K562 (cell line): ENCODE data around the gene ZNF597. TPM values are rescaled to one million over a fixed set of nuclear protein-coding genes. Genes with fewer than 3 reads are reported as not detected.
A peak's percentile ranks its signal among the peaks of the same experiment; 100 is the strongest.

Source experiments
- ATAC-seq: fragments of 200-7000 bp; cut with Tn5 transposase; 3 replicates; pipeline ENCODE4 v1.9.1; 2020; ENCODE audit warnings: moderate library complexity
- BruUV-seq: library from RNA; stranded (reverse); fragments of 400-500 nt; replicated peaks from 2 replicates; lab custom pipeline; 2021; lab: Mats Ljungman, UMichigan
- CTCF ChIA-PET: fragments of 300-600 bp; formaldehyde crosslinking; extraction: SDS; loops from one replicate; lab custom pipeline; 2021; ENCODE audit warnings: low intra/inter-chr PET ratio; lab: Yijun Ruan, JAX
- POLR2A ChIA-PET: fragments of 300-600, 350-650 bp; sonication (Branson Sonifier 250); formaldehyde crosslinking; extraction: SDS; loops from one replicate; lab custom pipeline; 2021; ENCODE audit warnings: antibody characterized with exemption, inconsistent platforms; lab: Yijun Ruan, JAX
- DNase-seq, 4 experiments: peaks; one replicate each; pipeline versions ENCODE4 v3.0.0 to v3.0.0-alpha.2; 2011 to 2018; ENCODE audit warnings: low spot score in 3 of 4, mixed read lengths in 3 of 4; ENCODE audit errors: extremely low read depth in 1 of 4
- FAIRE-seq: peaks from 2 replicates; lab custom pipeline; 2011; peaks lifted over from hg19 to GRCh38; lab: Jason Lieb, UNC
- H2AFZ ChIP-seq: 2 replicates; pipeline ENCODE4 v1.6.0; 2011; ENCODE audit warnings: low read depth, low read length, control low read depth, inconsistent platforms
- H3K27ac ChIP-seq: fragments of 200-600 bp; 3 replicates; pipeline ENCODE4 v1.8.0; 2011; ENCODE audit warnings: low read depth, mild to moderate bottlenecking, control low read depth, inconsistent platforms, low read length, moderate library complexity, mixed read lengths; ENCODE audit errors: extremely low read depth
- H3K27me3 ChIP-seq, 2 experiments: fragments of 300-600 bp in 1 of 2; 2 replicates in 1 of 2; 3 replicates in 1 of 2; pipeline versions ENCODE4 v1.6.0 to v1.8.0; 2011; ENCODE audit warnings: inconsistent platforms in 2 of 2, low read length in 2 of 2, mild to moderate bottlenecking in 1 of 2, mixed read lengths in 1 of 2, moderate library complexity in 1 of 2; ENCODE audit not compliant: control insufficient read depth in 2 of 2, insufficient read depth in 2 of 2
- H3K36me3 ChIP-seq: fragments of 300-600 bp; 3 replicates; pipeline ENCODE4 v1.8.0; 2011; ENCODE audit warnings: mild to moderate bottlenecking, low read length, inconsistent platforms; ENCODE audit not compliant: control insufficient read depth, insufficient read depth
- H3K4me1 ChIP-seq, 2 experiments: fragments of 200-600 bp in 1 of 2; replicated peaks in 1 of 2; 2 replicates in 1 of 2; 3 replicates in 1 of 2; pipeline versions ENCODE4 v1.5.1 to v1.8.0; 2011; ENCODE audit warnings: inconsistent platforms in 2 of 2, low read length in 2 of 2, mild to moderate bottlenecking in 1 of 2, mixed read lengths in 1 of 2, moderate library complexity in 1 of 2; ENCODE audit not compliant: control insufficient read depth in 2 of 2, insufficient read depth in 2 of 2
- H3K4me2 ChIP-seq: 2 replicates; pipeline ENCODE4 v1.6.1; 2011; ENCODE audit warnings: low read length, control low read depth, inconsistent platforms, mixed read lengths; ENCODE audit not compliant: insufficient read depth
- H3K4me3 ChIP-seq: fragments of 200-600 bp; sonication (generic), shearing (Covaris generic); 2 replicates; pipeline ENCODE4 v1.5.1; 2016; ENCODE audit warnings: control low read depth, inconsistent platforms
- H3K79me2 ChIP-seq: fragments of 200-600 bp; 3 replicates; pipeline ENCODE4 v1.8.0; 2011; ENCODE audit warnings: low read length, inconsistent platforms; ENCODE audit not compliant: control insufficient read depth, insufficient read depth
- H3K9ac ChIP-seq, 2 experiments: 2 replicates each; pipeline versions ENCODE4 v1.6.0 to v1.6.1; 2011; ENCODE audit warnings: low read depth in 2 of 2, low read length in 2 of 2, control low read depth in 1 of 2, inconsistent platforms in 1 of 2, mild to moderate bottlenecking in 1 of 2, mixed read lengths in 1 of 2; ENCODE audit not compliant: insufficient read depth in 1 of 2
- H3K9me1 ChIP-seq: one replicate; pipeline ENCODE4 v1.6.0; 2011; ENCODE audit warnings: inconsistent platforms, mild to moderate bottlenecking, low read length, moderate library complexity; ENCODE audit not compliant: control insufficient read depth, insufficient read depth
- H3K9me3 ChIP-seq: replicated peaks from 2 replicates; pipeline ENCODE4 v1.5.1; 2011; ENCODE audit warnings: low read depth, low read length, inconsistent platforms; ENCODE audit not compliant: control insufficient read depth, insufficient read depth
- H4K20me1 ChIP-seq: replicated peaks from 2 replicates; pipeline ENCODE4 v1.6.1; 2011; ENCODE audit warnings: low read length, inconsistent platforms, mixed read lengths; ENCODE audit not compliant: control insufficient read depth, insufficient read depth
- FOXK2 ChIP-seq, 2 experiments: fragments of 450-650 bp; IDR thresholded peaks in 1 of 2; conservative IDR thresholded peaks in 1 of 2; 2 replicates each; pipeline ENCODE4 v1.6.1; 2016; ENCODE audit warnings: low read depth in 2 of 2, mild to moderate bottlenecking in 1 of 2
- JUNB ChIP-seq: fragments of 450-650 bp; formaldehyde crosslinking; conservative IDR thresholded peaks from 2 replicates; pipeline ENCODE4 v1.4.0; 2020; ENCODE audit warnings: mild to moderate bottlenecking
- MEF2D ChIP-seq: conservative IDR thresholded peaks from 2 replicates; pipeline ENCODE4 v1.6.1; 2016; ENCODE audit warnings: low read depth, missing genetic modification characterization, missing compliant biosample characterization
- MYNN ChIP-seq, 2 experiments: sonication (generic); formaldehyde crosslinking in 1 of 2; IDR thresholded peaks; 2 replicates each; pipeline versions ENCODE4 v1.5.0 to v1.6.1; 2016 to 2020; ENCODE audit warnings: antibody characterized with exemption in 1 of 2, missing genetic modification reagents in 1 of 2
- POLR2G ChIP-seq: fragments of 200-400 bp; formaldehyde crosslinking; IDR thresholded peaks from 2 replicates; pipeline ENCODE4 v1.6.1; 2017; ENCODE audit warnings: low read depth, mild to moderate bottlenecking, antibody characterized with exemption, low read length, moderate library complexity
- RAD51 ChIP-seq: fragments of 450-650 bp; IDR thresholded peaks from 2 replicates; pipeline ENCODE4 v1.7.1; 2016; ENCODE audit warnings: low read depth, mild to moderate bottlenecking, borderline replicate concordance
- ZC3H11A ChIP-seq: IDR thresholded peaks from 2 replicates; pipeline ENCODE4 v1.6.1; 2012; ENCODE audit warnings: low read depth, low read length, improper control_type of control experiment
- ZFP36 ChIP-seq: fragments of 150-350 bp; IDR thresholded peaks from 2 replicates; pipeline ENCODE4 v1.6.1; 2018; ENCODE audit warnings: low read length, low read depth; ENCODE audit not compliant: partially characterized antibody
- ZKSCAN1 ChIP-seq: fragments of 150-350 bp; IDR thresholded peaks from 2 replicates; pipeline ENCODE4 v1.6.1; 2016; ENCODE audit warnings: low read depth, low read length
- ZNF134 ChIP-seq: fragments of 250-450 bp; sonication (Bioruptor Pico); conservative IDR thresholded peaks from 2 replicates; pipeline ENCODE4 v1.4.0; 2020
- ZNF707 ChIP-seq: fragments of 250-450 bp; sonication (Bioruptor Pico); conservative IDR thresholded peaks from 2 replicates; pipeline ENCODE4 v1.8.0; 2022; ENCODE audit warnings: inconsistent platforms, mild to moderate bottlenecking, moderate library complexity
- ZZZ3 ChIP-seq: fragments of 450-650 bp; IDR thresholded peaks from 2 replicates; pipeline ENCODE4 v1.6.1; 2016; ENCODE audit warnings: antibody characterized with exemption, mild to moderate bottlenecking, moderate library complexity
- WGBS: fragments of 100-300 bp; shearing (Covaris generic); methylation state at CpG from one replicate; pipeline ENCODE4 v1.1.6; 2016; ENCODE audit warnings: low coverage, mixed read lengths; ENCODE audit not compliant: insufficient coverage; ENCODE audit errors: missing lambda C conversion rate; 5-methylcytosine and 5-hydroxymethylcytosine counted together
- in situ Hi-C: fragments of 300-500 bp; cut with MboI; formaldehyde crosslinking; loops from 4 replicates; pipeline ENCODE4 v1.15.0; 2018; ENCODE audit warnings: inconsistent platforms, mixed read lengths
- intact Hi-C: fragments of 100-400 bp; cut with micrococcal nuclease; formaldehyde crosslinking; loops from 2 replicates; pipeline ENCODE4 v1.14.2; 2022
- polyA plus RNA-seq, 8 experiments: library from polyadenylated mRNA; depleted of rRNA in 4 of 8; stranded (reverse) in 5 of 8; unstranded in 3 of 8; fragments of >200 nt; fragmentation: Nextera tagmentation in 2 of 8; fragmentation: Illumina TruSeq in 1 of 8; extraction: Ambion mirVana in 2 of 8; extraction: Trizol in 1 of 8; gene quantifications; 2 replicates each; pipeline versions ENCODE4 v1.2.1 to v1.2.3, GENCODE V29; 2011 to 2014; ENCODE audit warnings: inconsistent platforms in 1 of 8, missing spikeins in 1 of 8
- total RNA-seq, 7 experiments: library from RNA; depleted of rRNA in 6 of 7; stranded (reverse); fragments of >200 nt in 6 of 7; fragmentation: Illumina TruSeq in 2 of 7; extraction: Trizol in 2 of 7; gene quantifications; 2 replicates each; pipeline versions ENCODE4 v1.2.1 to v1.2.3, GENCODE V29; 2011 to 2021; ENCODE audit warnings: low replicate concordance in 1 of 7
- TF ChIP-seq, protein P1 (sequence below): sonication (generic); IDR thresholded peaks from 2 replicates; pipeline ENCODE4 v1.6.1; 2016

ZNF597 gene
- total and polyA plus RNA-seq, 9 of the 15 experiments (the other 6 are each of a cell fraction or from before 2014, with no cell fraction given), result 0.14 to 0.68 (median 0.42) TPM

DNA sequence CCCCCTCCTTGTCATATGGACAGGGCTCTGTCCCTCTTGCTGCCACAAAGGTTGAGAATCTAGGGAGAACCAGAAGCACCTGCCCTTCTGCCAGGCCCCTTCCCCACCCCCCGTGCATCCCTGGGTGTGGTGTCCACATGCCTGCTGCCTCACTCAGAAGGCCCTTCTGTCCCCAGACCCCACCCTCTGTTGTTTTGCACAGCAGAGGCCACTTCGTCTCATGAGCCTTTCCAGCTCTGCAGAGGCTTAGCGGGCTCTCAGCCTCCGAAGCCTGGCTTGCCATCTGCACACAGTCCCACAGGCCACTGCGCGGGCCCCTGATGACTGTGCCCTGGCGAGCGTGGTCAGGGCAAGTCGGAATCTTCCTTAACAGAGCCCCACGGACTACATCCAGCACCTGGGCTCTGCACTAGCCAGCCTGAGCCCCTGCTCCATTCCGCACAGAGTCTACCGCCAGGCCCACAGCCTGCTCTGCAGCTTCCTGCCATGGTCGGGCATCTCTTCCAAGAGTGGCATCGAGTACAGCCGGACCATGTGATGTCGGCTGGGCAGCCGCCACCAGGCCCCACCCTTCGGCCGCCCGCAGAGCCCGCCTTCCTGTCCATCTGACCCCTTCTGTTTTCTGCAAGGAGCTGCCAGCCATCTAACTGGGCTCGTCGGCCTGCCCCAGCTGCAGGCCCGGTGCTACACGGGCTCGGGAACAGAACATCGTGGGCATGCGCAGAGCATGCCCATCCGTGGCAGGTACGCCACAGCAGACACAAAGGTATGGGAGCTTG lies 41.2 kb upstream of the ZNF597 start:
- in situ Hi-C loops, result no loop called here
- H3K27me3 ChIP-seq, result no peaks in the 10 kb centered on the region
- ATAC-seq (no peak), FAIRE-seq (no peak), DNase-seq (no peak)
- no peak overlapping the region for H3K4me2 ChIP-seq
- ChIA-PET CTCF (no interaction called here), POLR2A (interaction anchor here (0.6 kb wide), 1 partner anchor 11 kb away, joined by 3 read pairs; the partner anchor contains the start of gene C16orf90)
- H3K9me3 ChIP-seq, result no peaks in the 10 kb centered on the region
- no peak overlapping the region for H3K27ac ChIP-seq
- intact Hi-C loops, result no loop called here
- H3K36me3 ChIP-seq, result peaks cover 61% of the 10 kb centered on the region
- H3K4me1 ChIP-seq, result peaks cover 7 to 47% of the 10 kb centered on the region in 2 experiments; a peak in 4 of 5 replicates
- H3K4me3 ChIP-seq, result no peak overlapping the region
- H3K9ac ChIP-seq, result no peak overlapping the region
- TF ChIP-seq ZFP36, result no peak
- peak; percentile 60 for TF ChIP-seq POLR2G
- no peak for TF ChIP-seq ZZZ3
- WGBS, result 92% methylated on average over 27 of the region's 30 CpGs
- H3K79me2 ChIP-seq, result no peaks in the 10 kb centered on the region
- BruUV-seq, result no TSS peak
- no peaks in the 10 kb centered on the region; the same call in 1 of the 2 replicates for H4K20me1 ChIP-seq
- no peak overlapping the region for H2AFZ ChIP-seq
- peaks cover 7% of the 10 kb centered on the region for H3K9me1 ChIP-seq

- Histone ChIP-seq H3K27me3 (no peaks in the 10 kb centered on the region), H2AFZ (no peak overlapping the region), H3K27ac (no peak overlapping the region), H3K79me2 (no peaks in the 10 kb centered on the region), H3K4me2 (no peak overlapping the region), H3K9me3 (no peaks in the 10 kb centered on the region), H4K20me1 (no peaks in the 10 kb centered on the region; the same call in 1 of the 2 replicates), H3K36me3 (peaks cover 65% of the 10 kb centered on the region), H3K9me1 (peaks cover 7% of the 10 kb centered on the region), H3K9ac (no peak overlapping the region), H3K4me1 (peaks cover 7 to 44% of the 10 kb centered on the region in 2 experiments; a peak in 4 of 5 replicates), H3K4me3 (no peak overlapping the region)
- DNase-seq (no peak), FAIRE-seq (no peak), ATAC-seq (no peak)
- in situ Hi-C loops (no loop called here), intact Hi-C loops (no loop called here)
- POLR2A ChIA-PET, result interaction anchor here (0.6 kb wide), 1 partner anchor 328 kb away, joined by 3 read pairs; no protein-coding TSS in a partner anchor
- CTCF ChIA-PET, result no interaction called here
- 96% methylated on average over 18 of the region's 18 CpGs for WGBS
- no TSS peak for BruUV-seq
- no peak for TF ChIP-seq ZNF134 (CRISPR knock-in tag)
- TF ChIP-seq ZNF707 (CRISPR knock-in tag), result no peak
- TF ChIP-seq, protein P1, sequence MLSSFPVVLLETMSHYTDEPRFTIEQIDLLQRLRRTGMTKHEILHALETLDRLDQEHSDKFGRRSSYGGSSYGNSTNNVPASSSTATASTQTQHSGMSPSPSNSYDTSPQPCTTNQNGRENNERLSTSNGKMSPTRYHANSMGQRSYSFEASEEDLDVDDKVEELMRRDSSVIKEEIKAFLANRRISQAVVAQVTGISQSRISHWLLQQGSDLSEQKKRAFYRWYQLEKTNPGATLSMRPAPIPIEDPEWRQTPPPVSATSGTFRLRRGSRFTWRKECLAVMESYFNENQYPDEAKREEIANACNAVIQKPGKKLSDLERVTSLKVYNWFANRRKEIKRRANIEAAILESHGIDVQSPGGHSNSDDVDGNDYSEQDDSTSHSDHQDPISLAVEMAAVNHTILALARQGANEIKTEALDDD, result no peak
- no peak for TF ChIP-seq ZKSCAN1
- TF ChIP-seq JUNB, result no peak
- TF ChIP-seq ZC3H11A, result no peak
- TF ChIP-seq MEF2D (tag), result no peak
- TF ChIP-seq MYNN (IDR thresholded peaks at IDR 0.05), result no peak
- no peak for TF ChIP-seq MYNN (CRISPR knock-in tag; IDR thresholded peaks at IDR 0.05)
- no peak for TF ChIP-seq RAD51
- no peak for TF ChIP-seq FOXK2 (conservative IDR thresholded peaks at IDR 0.05 in 1 of 2, IDR thresholded peaks at IDR 0.05 in 1 of 2; ENCODE audit: low read depth in 2 of 2)
Measured at GRCh38 chr16:3482659-3483241, 39.4 kb upstream of the ZNF597 start.
